ENCODE results near the gene DLG2.

The DLG2 gene

GRCh38 chr11:83836065-83836464 is 1791.1 kb downstream of the DLG2 start:
- Histone ChIP-seq H3K27ac (ENCODE audit: low read length) (no peak overlapping the region), H3K4me1 (ENCODE audit: low read length) (peaks cover 6% of the 10 kb centered on the region), H3K4me2 (ENCODE audit: low read depth, low read length) (no peak overlapping the region), H3F3A (ENCODE audit: insufficient read depth, low read length) (no peaks in the 10 kb centered on the region; the same call in 1 of the 2 replicates), H3K79me2 (ENCODE audit: low read length) (no peaks in the 10 kb centered on the region), H3K4me3 (ENCODE audit: low read length) (no peak overlapping the region), H3K27me3 (replicated peaks; ENCODE audit: insufficient read depth, low read length) (no peaks in the 10 kb centered on the region), H3K9me3 (replicated peaks; ENCODE audit: insufficient read depth, low read length) (no peaks in the 10 kb centered on the region), H3K9ac (ENCODE audit: low read length) (no peak overlapping the region), H3K36me3 (replicated peaks; ENCODE audit: insufficient read depth, low read length) (no peaks in the 10 kb centered on the region), H2AFZ (ENCODE audit: low read length) (no peak overlapping the region), H3K9me2 (replicated peaks; ENCODE audit: insufficient read depth, low read length) (no peaks in the 10 kb centered on the region), H4K20me1 (ENCODE audit: insufficient read depth, low read length) (no peaks in the 10 kb centered on the region)
- no peak for DNase-seq
- TF ChIP-seq EZH2 (optimal IDR thresholded peaks at IDR 0.05; ENCODE audit: low read depth, low read length) = no peak
- no peak for TF ChIP-seq EZH2phosphoT487 (IDR thresholded peaks at IDR 0.05; ENCODE audit: low read length)
- no peak for TF ChIP-seq CTCF (IDR thresholded peaks at IDR 0.05; ENCODE audit: low read length)

- H4K20me1 ChIP-seq (ENCODE audit: insufficient read depth, low read length) = no peaks in the 10 kb centered on the region
- no peaks in the 10 kb centered on the region for H3K36me3 ChIP-seq (replicated peaks; ENCODE audit: insufficient read depth, low read length)
- H3K9me2 ChIP-seq (replicated peaks; ENCODE audit: insufficient read depth, low read length) = no peaks in the 10 kb centered on the region
- H3K27ac ChIP-seq (ENCODE audit: low read length) = no peak overlapping the region
- H3K79me2 ChIP-seq (ENCODE audit: low read length) = no peaks in the 10 kb centered on the region
- H3K9me3 ChIP-seq (replicated peaks; ENCODE audit: insufficient read depth, low read length) = no peaks in the 10 kb centered on the region
- H3K4me1 ChIP-seq (ENCODE audit: low read length) = peaks cover 6% of the 10 kb centered on the region
- no peak for TF ChIP-seq EZH2phosphoT487 (IDR thresholded peaks at IDR 0.05; ENCODE audit: low read length)
- TF ChIP-seq EZH2 (optimal IDR thresholded peaks at IDR 0.05; ENCODE audit: low read depth, low read length) = no peak
- TF ChIP-seq CTCF (IDR thresholded peaks at IDR 0.05; ENCODE audit: low read length) = no peak
- peak; percentile 58 for DNase-seq
- no peak overlapping the region for H2AFZ ChIP-seq (ENCODE audit: low read length)
- H3K4me3 ChIP-seq (ENCODE audit: low read length) = no peak overlapping the region
- H3K9ac ChIP-seq (ENCODE audit: low read length) = no peak overlapping the region
- no peaks in the 10 kb centered on the region for H3K27me3 ChIP-seq (replicated peaks; ENCODE audit: insufficient read depth, low read length)
- no peak overlapping the region for H3K4me2 ChIP-seq (ENCODE audit: low read depth, low read length)
- H3F3A ChIP-seq (ENCODE audit: insufficient read depth, low read length) = no peaks in the 10 kb centered on the region; the same call in 1 of the 2 replicates
Observed at GRCh38 chr11:83835423-83835822, 1791.7 kb downstream of the DLG2 start.

- Histone ChIP-seq H3K79me2 (ENCODE audit: low read length) (no peaks in the 10 kb centered on the region), H3K9me2 (replicated peaks; ENCODE audit: insufficient read depth, low read length) (no peaks in the 10 kb centered on the region)
- TF ChIP-seq EZH2 (optimal IDR thresholded peaks at IDR 0.05; ENCODE audit: low read depth, low read length) (no peak), EZH2phosphoT487 (IDR thresholded peaks at IDR 0.05; ENCODE audit: low read length) (no peak), CTCF (IDR thresholded peaks at IDR 0.05; ENCODE audit: low read length) (no peak)
Observed at GRCh38 chr11:83831929-83832328, 1795.2 kb downstream of the DLG2 start.

More at GRCh38 chr11:83831929-83832328, 1795.2 kb downstream of the DLG2 start:
- no peaks in the 10 kb centered on the region for H3K27me3 ChIP-seq (replicated peaks; ENCODE audit: insufficient read depth, low read length)
- no peak for DNase-seq
- no peak overlapping the region for H2AFZ ChIP-seq (ENCODE audit: low read length)
- no peaks in the 10 kb centered on the region for H3K9me3 ChIP-seq (replicated peaks; ENCODE audit: insufficient read depth, low read length)
- no peaks in the 10 kb centered on the region for H3K36me3 ChIP-seq (replicated peaks; ENCODE audit: insufficient read depth, low read length)
- H3K4me2 ChIP-seq (ENCODE audit: low read depth, low read length) = no peak overlapping the region
- peaks cover 6% of the 10 kb centered on the region for H3K4me1 ChIP-seq (ENCODE audit: low read length)
- H3F3A ChIP-seq (ENCODE audit: insufficient read depth, low read length) = no peaks in the 10 kb centered on the region; the same call in 1 of the 2 replicates
- no peak overlapping the region for H3K9ac ChIP-seq (ENCODE audit: low read length)
- no peak overlapping the region for H3K4me3 ChIP-seq (ENCODE audit: low read length)
- no peaks in the 10 kb centered on the region for H4K20me1 ChIP-seq (ENCODE audit: insufficient read depth, low read length)
- H3K27ac ChIP-seq (ENCODE audit: low read length) = no peak overlapping the region

Data from MM.1S (cell line).